HG03135 (cell line): ENCODE results near the gene TBX5.
"Not testable (repeated sequence)": the region's sequence is repeated elsewhere in the genome, so short reads cannot be mapped to it uniquely, and the experiment has no call there.

Experiments used
- ATAC-seq: cut with Tn5 transposase; IDR thresholded peaks from one replicate; pipeline ENCODE4 v1.9.1; 2021; ENCODE audit warnings: mild to moderate bottlenecking, moderate library complexity; ENCODE audit not compliant: unreplicated experiment

TBX5 gene

DNA sequence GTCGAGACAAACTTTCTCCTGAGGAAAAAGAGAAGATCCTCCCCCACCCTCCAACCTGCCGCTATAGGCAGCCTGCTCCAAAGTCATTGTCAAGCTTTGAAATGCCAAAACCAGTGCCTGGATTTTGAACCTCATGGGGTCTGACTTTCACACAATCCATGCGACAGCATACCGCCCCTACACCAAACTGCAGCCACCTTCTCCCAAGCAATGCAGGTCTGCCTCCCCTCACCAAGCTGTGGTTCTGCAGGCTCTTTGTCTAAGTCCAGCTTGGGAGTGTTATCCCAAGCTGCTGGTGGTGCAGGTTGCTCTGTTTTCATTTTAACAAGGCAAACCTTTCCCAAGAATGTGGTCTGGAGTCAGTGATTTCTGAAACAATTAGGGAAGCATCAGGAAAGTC lies 12.4 kb downstream of the TBX5 start:
- ATAC-seq, result no peak

- ATAC-seq, result no peak
Measured at GRCh38 chr12:114392909-114393308, 13.0 kb downstream of the TBX5 start.

GRCh38 chr12:114391088-114391487 lies 14.9 kb downstream of the TBX5 start:
- no peak for ATAC-seq

DNA sequence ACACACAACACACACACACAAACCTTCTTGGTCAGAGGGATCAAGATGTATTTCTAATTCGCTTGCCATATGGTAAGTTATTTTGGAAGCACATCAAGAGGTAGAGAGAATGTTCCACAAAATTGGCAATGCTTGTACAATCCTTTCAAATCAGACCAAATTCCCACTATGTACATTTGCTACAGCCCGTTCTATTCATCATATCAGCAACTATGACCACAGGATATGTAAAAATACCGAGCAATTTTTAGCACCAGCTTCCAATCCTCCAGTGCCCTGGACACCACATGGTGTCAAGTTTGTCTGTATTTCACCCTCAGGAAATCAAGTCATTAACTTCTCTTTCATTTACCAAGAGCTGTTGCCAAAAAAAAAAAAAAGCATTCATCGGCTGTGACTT lies 21.2 kb downstream of the TBX5 start:
- no peak for ATAC-seq

- ATAC-seq, result no peak
Measured at GRCh38 chr12:114381177-114381576, 24.8 kb downstream of the TBX5 start.

DNA sequence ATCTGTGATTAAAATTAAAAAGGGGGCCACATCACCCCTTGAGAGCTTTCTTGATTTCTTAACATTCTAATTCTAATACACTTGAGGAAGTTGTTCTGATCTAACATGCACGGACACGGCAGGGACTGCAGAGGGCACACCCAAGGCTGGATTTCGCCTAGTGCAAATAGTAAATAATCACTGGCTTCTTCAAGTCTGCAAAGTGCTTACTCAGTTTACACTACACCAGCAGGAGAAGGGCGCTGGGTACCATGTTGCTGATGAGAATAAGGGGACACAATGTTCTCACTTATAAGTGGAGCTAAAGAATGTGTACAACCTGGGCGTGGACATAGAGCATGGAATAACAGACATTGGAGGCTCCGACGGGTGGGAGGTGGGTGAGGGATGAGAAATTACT lies 34.2 kb downstream of the TBX5 start:
- no peak for ATAC-seq

DNA sequence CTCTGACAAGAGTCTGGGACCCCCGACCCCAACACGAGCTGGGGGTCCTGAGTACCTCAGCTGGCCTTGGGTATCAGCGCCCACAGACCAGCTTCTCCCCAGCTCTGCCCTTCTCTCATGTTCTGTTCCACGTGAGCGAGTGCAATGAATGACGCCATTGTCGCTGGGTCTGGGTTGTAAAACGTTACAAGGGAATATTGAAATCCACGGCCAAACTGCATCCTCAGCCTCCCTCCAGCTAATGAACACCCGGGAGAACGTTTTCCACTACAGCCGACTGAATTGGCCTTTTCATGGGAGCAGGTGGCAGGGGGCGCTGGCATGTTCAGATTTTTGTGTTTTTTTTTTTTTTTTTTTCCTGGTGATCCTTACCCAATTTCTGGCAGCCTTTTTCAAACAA lies 34.7 kb downstream of the TBX5 start:
- no peak for ATAC-seq

GRCh38 chr12:114368685-114369452 lies 37.1 kb downstream of the TBX5 start:
- no peak for ATAC-seq

DNA sequence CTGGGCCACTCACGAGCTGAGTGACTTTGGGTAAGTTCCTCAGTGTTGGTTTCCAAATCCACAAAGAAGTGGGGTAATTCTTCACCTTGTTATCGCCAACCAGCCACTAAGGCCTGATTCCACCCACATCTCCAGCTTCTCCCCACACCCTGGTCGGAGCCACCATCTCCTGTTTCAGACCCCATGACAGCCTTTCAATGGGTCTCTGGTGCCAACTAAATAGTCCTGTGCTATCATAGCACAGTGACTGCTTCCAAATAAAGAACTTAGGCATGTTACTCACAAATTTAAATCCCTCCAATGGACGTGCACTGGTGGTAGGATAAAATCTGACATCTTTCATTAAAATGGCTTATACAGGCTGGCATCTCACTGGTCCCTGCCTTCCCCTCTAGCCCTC lies 44.0 kb downstream of the TBX5 start:
- ATAC-seq, result no peak

DNA sequence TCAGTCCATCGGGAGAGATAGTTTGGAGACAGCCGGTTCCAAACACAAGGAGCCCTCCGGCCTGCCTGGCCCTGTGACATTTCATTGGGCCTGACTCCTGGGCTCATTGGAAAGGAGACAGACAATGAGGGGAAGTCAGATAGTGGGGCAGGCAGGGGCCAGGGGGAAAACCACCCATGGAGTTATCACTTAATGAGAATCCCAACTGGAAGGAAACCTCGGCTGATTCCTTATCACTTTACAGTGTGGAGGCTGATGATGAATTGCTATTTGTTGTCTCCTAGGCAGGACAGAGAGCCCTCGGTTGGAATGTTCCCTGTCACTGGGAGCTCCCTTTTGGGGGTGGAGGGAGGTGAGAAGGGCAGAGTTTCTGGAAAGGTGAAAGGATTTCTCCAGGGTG lies 44.4 kb downstream of the TBX5 start:
- no peak for ATAC-seq

DNA sequence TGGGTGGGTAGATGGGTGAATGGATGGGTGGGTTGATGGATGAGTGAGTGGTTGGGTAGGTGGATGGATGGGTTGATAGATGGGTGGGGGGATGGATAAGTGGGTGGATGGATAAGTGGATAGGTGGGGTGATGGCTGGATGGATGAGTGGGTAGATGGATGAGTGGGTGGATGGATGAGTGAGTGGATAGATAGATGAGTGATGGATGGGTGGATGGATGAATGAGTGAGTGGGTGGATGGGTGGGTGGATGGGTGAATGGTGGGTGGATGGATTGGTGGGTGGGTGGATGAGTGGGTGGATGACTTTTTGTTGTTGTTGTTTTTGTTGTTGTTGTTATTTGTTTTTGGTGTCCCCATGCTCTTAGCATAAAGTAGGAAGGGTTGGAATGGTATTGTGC lies 45.5 kb downstream of the TBX5 start:
- no peak for ATAC-seq

- ATAC-seq, result no peak
Measured at GRCh38 chr12:114355389-114356088, 50.4 kb downstream of the TBX5 start.

DNA sequence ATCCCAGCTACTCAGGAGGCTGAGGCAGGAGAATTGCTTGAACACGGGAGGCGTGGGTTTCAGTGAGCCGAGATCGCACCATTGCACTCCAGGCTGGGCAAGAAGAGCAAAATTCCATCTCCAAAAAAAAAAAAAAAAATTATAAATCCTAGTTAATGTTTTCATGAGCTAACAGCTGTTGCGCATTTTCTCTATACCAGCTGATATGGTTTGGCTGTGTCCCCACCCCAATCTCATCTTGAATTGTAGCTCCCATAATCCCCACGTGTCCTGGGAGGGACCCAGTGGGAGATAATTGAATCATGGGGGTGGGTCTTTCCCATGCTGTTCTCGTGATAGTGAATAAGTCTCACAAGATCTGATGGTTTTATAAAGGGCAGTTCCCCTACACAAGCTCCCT lies 56.7 kb downstream of the TBX5 start:
- not testable (repeated sequence) for ATAC-seq

GRCh38 chr12:114347861-114348260 lies 58.1 kb downstream of the TBX5 start:
- ATAC-seq, result no peak

GRCh38 chr12:114344831-114345230 lies 61.1 kb downstream of the TBX5 start:
- ATAC-seq, result no peak

DNA sequence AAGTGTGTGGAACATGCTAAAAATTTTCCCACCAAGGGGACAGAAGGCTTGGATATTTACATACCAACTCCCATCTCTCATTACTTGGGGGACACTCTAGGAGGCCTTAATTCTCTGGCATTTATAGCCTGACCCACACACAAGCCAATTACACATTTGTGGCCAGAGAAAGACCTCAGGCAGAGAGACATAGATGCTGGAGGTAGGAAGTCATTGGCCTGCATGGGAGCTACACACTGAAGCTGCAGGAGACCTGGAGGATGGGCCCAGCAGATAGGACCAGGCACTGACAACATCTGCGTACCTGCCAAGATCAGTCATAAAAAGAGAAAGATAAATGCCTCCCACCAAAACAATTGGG lies 61.7 kb downstream of the TBX5 start:
- no peak for ATAC-seq

DNA sequence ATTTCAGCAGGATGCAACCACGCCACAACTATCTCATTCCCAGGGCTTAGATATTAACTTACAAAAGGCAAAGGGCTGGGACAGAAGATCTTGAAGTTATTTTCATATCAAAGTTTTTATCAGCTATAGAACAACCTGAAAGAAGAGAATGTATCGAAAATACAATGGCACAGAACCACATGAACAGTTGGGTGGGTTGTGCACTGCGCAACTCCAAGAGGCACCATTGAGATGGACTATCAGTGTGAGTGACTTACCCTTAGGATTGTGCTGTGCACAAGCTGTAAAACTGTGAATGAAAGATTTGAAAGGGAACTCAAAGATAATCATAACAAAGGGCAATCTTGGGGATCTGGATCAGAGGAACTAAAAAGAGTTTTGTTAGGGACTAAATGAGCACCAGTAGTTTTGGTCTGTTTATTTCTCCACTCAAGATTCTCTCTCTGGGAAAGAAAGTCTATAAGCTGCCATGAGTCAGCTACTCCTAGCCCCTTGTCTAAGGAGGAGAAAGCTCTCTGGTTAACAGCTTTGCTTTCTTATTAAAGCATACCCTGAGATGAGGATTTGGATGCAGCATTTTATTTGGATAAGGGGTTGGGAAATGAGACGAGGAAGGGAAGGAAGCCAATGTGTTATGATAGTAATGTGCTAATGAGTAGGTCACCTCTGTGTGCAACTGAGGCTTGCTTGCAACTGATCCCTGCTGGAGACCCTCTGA lies 62.2 kb downstream of the TBX5 start:
- ATAC-seq, result no peak

DNA sequence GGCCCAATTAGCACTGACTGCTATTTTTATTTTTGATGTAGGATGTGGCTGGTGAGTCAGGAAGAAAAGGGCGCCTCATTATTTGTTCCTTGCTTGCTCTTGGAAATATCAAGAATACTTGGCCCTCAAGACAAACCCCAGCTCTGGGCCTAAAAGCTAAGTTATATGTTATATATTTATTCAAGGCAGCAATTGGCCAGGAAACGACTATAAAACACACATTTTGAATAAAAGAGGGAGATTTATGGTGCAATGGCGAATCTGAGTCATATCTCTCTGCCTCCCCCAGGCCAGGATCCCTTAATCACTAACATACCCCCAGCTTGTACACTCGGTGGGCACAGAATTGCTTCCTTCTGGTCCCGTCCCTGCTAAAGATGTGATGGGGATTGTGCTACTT lies 63.3 kb downstream of the TBX5 start:
- no peak for ATAC-seq

DNA sequence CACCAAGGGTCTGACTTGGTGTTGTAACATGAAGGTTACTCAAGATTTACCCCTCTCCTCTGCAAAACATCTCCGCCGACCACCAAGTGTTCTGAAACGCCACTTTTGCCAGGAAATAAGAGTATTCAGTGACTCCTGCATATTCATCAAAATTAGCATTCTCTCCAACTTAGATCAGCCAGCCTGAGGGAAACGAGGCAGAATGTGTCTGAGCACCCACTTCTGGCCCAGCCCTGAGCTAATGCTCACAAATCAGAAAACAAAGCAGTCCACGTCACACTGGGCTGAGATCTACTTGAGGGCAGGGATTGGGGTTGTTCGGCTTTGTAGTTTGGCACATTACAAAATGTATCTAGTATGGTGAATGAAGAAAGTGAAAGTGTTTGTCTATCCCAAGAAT lies 64.3 kb downstream of the TBX5 start:
- no peak for ATAC-seq

- ATAC-seq, result no peak
Measured at GRCh38 chr12:114340231-114340630, 65.7 kb downstream of the TBX5 start.

DNA sequence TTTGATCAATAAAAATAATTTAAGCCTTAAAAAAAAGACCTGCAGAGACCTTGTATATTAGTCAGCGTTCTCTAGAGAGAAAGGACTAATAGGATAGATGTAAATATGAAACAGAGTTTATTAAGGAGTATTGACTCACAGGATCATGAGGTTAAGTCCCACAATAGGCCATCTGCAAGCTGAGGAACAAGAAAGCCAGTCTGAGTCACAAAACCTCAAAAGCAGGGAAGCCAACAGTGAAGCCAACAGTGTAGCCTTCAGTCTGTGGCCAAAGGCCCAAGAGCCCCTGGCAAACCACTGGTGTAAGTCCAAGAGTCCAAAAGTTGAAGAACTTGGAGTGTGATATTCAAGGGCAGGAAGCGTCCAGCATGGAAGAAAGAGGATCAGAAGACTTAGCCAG lies 66.3 kb downstream of the TBX5 start:
- no peak for ATAC-seq

GRCh38 chr12:114335607-114336006 lies 70.3 kb downstream of the TBX5 start:
- ATAC-seq, result no peak
